ENCODE measurements around the gene MUSTN1.

DNA sequence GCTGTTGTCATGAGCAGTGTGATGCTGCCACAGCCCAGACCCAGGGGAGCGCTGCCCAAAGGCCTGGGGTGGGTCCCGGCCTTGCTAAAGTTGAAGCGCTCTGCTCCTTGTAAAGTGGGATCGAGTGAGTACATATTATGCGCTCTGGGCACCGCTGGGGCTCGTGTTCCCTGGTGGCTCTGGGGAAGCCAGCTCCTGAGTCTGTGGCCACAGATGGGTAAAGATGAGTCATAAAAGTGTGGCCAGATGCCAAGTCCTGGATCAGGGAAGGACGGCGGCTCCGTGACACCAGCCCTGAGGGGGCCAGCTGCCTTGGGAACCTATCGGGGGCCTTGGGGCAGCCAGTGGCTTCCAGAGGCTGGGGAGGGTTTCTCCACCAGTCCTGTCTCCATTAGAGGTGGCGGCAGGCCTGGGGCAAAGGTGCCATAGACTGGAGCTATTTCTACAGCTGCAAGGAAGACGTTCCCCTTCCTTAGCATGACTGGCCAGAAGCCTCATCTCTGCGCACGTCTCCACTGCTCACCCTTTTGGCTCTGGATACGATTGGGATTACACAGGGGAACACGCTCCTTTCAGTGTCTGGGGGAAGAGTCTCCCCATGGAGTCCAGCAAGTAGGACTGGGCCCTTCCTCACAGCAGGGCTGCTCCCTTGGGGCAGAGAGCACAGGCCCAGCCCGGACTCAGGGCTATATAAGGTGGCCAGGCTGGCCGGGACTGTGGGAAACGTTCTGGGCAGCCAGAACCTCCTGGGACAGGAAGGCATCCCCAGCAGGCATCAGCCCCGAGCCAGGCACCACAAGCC, 3.1 kb downstream of the MUSTN1 start:
- TF ChIP-seq, protein P1, sequence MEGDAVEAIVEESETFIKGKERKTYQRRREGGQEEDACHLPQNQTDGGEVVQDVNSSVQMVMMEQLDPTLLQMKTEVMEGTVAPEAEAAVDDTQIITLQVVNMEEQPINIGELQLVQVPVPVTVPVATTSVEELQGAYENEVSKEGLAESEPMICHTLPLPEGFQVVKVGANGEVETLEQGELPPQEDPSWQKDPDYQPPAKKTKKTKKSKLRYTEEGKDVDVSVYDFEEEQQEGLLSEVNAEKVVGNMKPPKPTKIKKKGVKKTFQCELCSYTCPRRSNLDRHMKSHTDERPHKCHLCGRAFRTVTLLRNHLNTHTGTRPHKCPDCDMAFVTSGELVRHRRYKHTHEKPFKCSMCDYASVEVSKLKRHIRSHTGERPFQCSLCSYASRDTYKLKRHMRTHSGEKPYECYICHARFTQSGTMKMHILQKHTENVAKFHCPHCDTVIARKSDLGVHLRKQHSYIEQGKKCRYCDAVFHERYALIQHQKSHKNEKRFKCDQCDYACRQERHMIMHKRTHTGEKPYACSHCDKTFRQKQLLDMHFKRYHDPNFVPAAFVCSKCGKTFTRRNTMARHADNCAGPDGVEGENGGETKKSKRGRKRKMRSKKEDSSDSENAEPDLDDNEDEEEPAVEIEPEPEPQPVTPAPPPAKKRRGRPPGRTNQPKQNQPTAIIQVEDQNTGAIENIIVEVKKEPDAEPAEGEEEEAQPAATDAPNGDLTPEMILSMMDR (IDR thresholded peaks at IDR 0.05): no peak
- TF ChIP-seq ZFX (IDR thresholded peaks at IDR 0.05; ENCODE audit: borderline replicate concordance): no peak
